Stomach (tissue), 19 donors: Measurements from ENCODE around the gene BLVRA. TPM values are rescaled to one million over a fixed set of nuclear protein-coding genes. Genes with fewer than 3 reads are reported as not detected.
"Not testable (repeated sequence)": the region's sequence is repeated elsewhere in the genome, so short reads cannot be mapped to it uniquely, and the experiment has no call there.

Experiments used
- DNase-seq, 2 donors: peaks; one replicate each; pipeline versions ENCODE4 v3.0.0 to v3.0.0-alpha.2; 2013 to 2019
- H3K27ac ChIP-seq, 5 donors: fragments of 200-600 bp in 4 of 5; sonication (generic) in 4 of 5; one replicate each; pipeline ENCODE4 v1.5.1; 2013 to 2019; ENCODE audit warnings: mild to moderate bottlenecking in 1 of 5, moderate library complexity in 1 of 5
- H3K27me3 ChIP-seq, 3 donors: fragments of 200-600 bp; sonication (generic); one replicate each; pipeline ENCODE4 v1.5.1; 2017 to 2019; ENCODE audit warnings: mixed run types in 1 of 3
- H3K36me3 ChIP-seq, 4 donors: fragments of 200-600 bp; sonication (generic); 1 replicate in 3 of 4; 2 replicates in 1 of 4; pipeline ENCODE4 v1.5.1; 2016 to 2019
- H3K4me1 ChIP-seq, 4 donors: fragments of 200-600 bp; sonication (generic); one replicate each; pipeline ENCODE4 v1.5.1; 2016 to 2019
- H3K4me3 ChIP-seq, 4 donors: fragments of 200-600 bp; sonication (generic) in 3 of 4; one replicate each; pipeline ENCODE4 v1.5.1; 2016 to 2019; ENCODE audit warnings: mild to moderate bottlenecking in 1 of 4
- H3K9me3 ChIP-seq, 4 donors: fragments of 200-600 bp; sonication (generic); one replicate each; pipeline ENCODE4 v1.5.1; 2016 to 2019
- EP300 ChIP-seq: sonication (generic); formaldehyde crosslinking; IDR thresholded peaks from one replicate; pipeline ENCODE4 v1.6.1; 2017; ENCODE audit warnings: antibody characterized with exemption
- POLR2A ChIP-seq, 4 donors: fragments of 450-650 bp; IDR thresholded peaks; one replicate each; pipeline ENCODE4 v1.6.1; 2016; ENCODE audit warnings: antibody characterized with exemption in 4 of 4, control low read depth in 2 of 4, mild to moderate bottlenecking in 1 of 4, moderate library complexity in 1 of 4
- POLR2AphosphoS5 ChIP-seq, 3 donors: sonication (generic); formaldehyde crosslinking; IDR thresholded peaks; one replicate each; pipeline ENCODE4 v1.6.1; 2016; ENCODE audit warnings: antibody characterized with exemption in 3 of 3
- WGBS, 5 donors: extraction: QIAGEN DNeasy Blood & Tissue Kit in 3 of 5; methylation state at CpG; one replicate each; pipeline versions ENCODE4 v1.1.5 to v1.1.7; 2013 to 2018; 5-methylcytosine and 5-hydroxymethylcytosine counted together
- intact Hi-C: fragments of 100-400 bp; cut with DNase I; formaldehyde crosslinking; loops from one replicate; pipeline ENCODE4 v1.15.1; 2023; ENCODE audit warnings: low total_unique reads
- long read RNA-seq, 10 donors: transcript quantifications; one replicate each; lab custom pipeline, GENCODE V29; 2026
- polyA plus RNA-seq, 3 donors: library from polyadenylated mRNA; stranded (reverse); fragments of 200-250 nt; gene quantifications; one replicate each; pipeline ENCODE4 v1.2.3, GENCODE V29; 2013
- total RNA-seq, 5 donors: library from RNA; depleted of rRNA; stranded (reverse); fragments of >200 nt; gene quantifications; one replicate each; pipeline versions ENCODE4 v1.1.0 to v1.2.3, GENCODE V29; 2014 to 2016
- TF ChIP-seq, protein P1 (sequence below), 7 experiments: fragments of 450-650 bp in 4 of 7; fragments of 200-600 bp in 3 of 7; sonication (generic) in 3 of 7; IDR thresholded peaks; one replicate each; pipeline ENCODE4 v1.5.1; 2016 to 2019; ENCODE audit warnings: antibody characterized with exemption in 7 of 7, control low read depth in 2 of 7, mild to moderate bottlenecking in 1 of 7
- donor health status: healthy with polysubstance abuse.
- donor health status: Bipolar disorder and iron deficiency.
- donor health status: healthy.

Gene BLVRA, protein sequence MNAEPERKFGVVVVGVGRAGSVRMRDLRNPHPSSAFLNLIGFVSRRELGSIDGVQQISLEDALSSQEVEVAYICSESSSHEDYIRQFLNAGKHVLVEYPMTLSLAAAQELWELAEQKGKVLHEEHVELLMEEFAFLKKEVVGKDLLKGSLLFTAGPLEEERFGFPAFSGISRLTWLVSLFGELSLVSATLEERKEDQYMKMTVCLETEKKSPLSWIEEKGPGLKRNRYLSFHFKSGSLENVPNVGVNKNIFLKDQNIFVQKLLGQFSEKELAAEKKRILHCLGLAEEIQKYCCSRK
- total RNA-seq (10 to 100 TPM; 15.2 to 52.7 (median 33.5) TPM), polyA plus RNA-seq (10 to 100 TPM; 44.6 to 67.1 (median 48.3) TPM)
- long read RNA-seq, donor 1, transcript BLVRA-201 (8 exons, 1,071 nt), result major isoform, 5 of 5 reads
- long read RNA-seq, donor 1, partial matches to known transcripts, result 0 of 5 reads
- long read RNA-seq, donor 1, other reads (novel, unspliced or antisense), result 0 of 5 reads
- long read RNA-seq, donor 2, transcript BLVRA-201 (8 exons, 1,071 nt), result major isoform, 7 of 7 reads
- long read RNA-seq, donor 2, partial matches to known transcripts, result 0 of 7 reads
- long read RNA-seq, donor 2, other reads (novel, unspliced or antisense), result 0 of 7 reads
- long read RNA-seq, donor 3, partial matches to known transcripts, result 0 of 4 reads
- long read RNA-seq, donor 3, other reads (novel, unspliced or antisense), result 0 of 4 reads
- long read RNA-seq, donor 4, result 0 reads
- long read RNA-seq, donor 5, transcript BLVRA-201 (8 exons, 1,071 nt), result major isoform, 13 of 14 reads
- long read RNA-seq, donor 5, partial matches to known transcripts, result 0 of 14 reads
- long read RNA-seq, donor 5, other reads (novel, unspliced or antisense), result 0 of 14 reads
- long read RNA-seq, donor 6, transcript BLVRA-201 (8 exons, 1,071 nt), result major isoform, 20 of 30 reads
- long read RNA-seq, donor 6, partial matches to known transcripts, result 7 of 30 reads
- long read RNA-seq, donor 6, other reads (novel, unspliced or antisense), result 0 of 30 reads
- long read RNA-seq, donor 7, transcript BLVRA-201 (8 exons, 1,071 nt), result major isoform, 16 of 17 reads
- long read RNA-seq, donor 7, partial matches to known transcripts, result 0 of 17 reads
- long read RNA-seq, donor 7, other reads (novel, unspliced or antisense), result 0 of 17 reads
- long read RNA-seq, donor 8, transcript BLVRA-201 (8 exons, 1,071 nt), result major isoform, 6 of 6 reads
- long read RNA-seq, donor 8, partial matches to known transcripts, result 0 of 6 reads
- long read RNA-seq, donor 8, other reads (novel, unspliced or antisense), result 0 of 6 reads
- long read RNA-seq, donor 9, transcript BLVRA-201 (8 exons, 1,071 nt), result major isoform, 5 of 6 reads
- long read RNA-seq, donor 9, partial matches to known transcripts, result 0 of 6 reads
- long read RNA-seq, donor 9, other reads (novel, unspliced or antisense), result 0 of 6 reads
- long read RNA-seq, donor 10, partial matches to known transcripts, result 0 of 2 reads
- long read RNA-seq, donor 10, other reads (novel, unspliced or antisense), result 0 of 2 reads

DNA sequence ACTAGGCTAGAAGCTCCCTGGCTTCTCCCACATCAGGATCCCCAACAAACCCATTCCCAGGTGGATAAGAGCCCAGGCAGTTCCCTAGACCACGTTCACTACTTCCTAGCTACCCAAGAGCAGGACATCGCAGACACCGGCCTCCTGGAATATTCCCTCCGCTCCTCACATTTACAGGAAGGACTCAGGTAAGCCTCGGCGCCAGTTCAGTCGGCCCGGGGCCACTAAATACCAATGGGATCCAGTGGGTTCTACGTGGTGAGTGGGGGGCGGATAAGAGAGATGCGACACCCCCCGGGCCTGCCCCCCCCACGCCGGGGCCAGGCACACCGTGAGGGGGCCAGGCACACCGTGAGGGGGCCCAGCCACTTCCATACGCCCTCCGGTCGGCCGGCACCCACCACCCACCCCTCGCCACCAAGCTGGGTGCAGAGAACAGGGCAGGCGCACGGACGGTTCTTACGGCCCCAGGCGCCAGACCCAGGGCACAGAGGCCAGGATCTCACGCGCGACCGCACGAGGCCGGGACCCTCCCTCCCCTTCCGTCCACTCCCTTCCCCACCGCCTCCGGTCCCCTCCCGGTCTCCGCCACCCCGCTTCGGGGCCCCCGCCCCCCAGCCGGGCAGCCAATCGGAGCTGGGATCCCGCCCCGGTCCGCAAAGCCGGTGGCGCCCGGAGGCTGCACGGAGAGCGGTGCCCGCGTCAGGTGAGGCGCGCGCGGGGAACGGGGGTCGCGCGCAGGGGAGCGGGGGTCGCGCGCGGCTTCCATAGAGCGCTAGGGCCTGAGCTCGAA lies at the start of gene BLVRA:
BLVRA (plus strand) TSS at position 652 of the 793 bp plus-strand sequence. CDS start 12,479 bp downstream, outside the sequence.
- Histone ChIP-seq H3K4me1 (peaks cover 5 to 35% (median 22%) of the 10 kb centered on the region in 4 donors), H3K27me3 (no peaks in the 10 kb centered on the region), H3K27ac (peak within 1 kb of the TSS; percentile 77 to 90 (median 78)), H3K4me3 (peak within 1 kb of the TSS; percentile 71 to 90 (median 84)), H3K36me3 (no peaks in the 10 kb centered on the region), H3K9me3 (no peaks in the 10 kb centered on the region)
- intact Hi-C loops, result loop anchor here (10.0 kb wide), 1 partner anchor 67 kb away; no protein-coding TSS in a partner anchor
- TF ChIP-seq POLR2A (IDR thresholded peaks at IDR 0.05) (no peak), POLR2AphosphoS5 (IDR thresholded peaks at IDR 0.05) (peak in 2 of 3 donors; percentile 21 to 80)
- WGBS, 5 donors, result 2 to 10% (median 4%) methylated on average over 9 to 67 of the region's 67 CpGs
- peak; percentile 68 to 88 for DNase-seq

DNA sequence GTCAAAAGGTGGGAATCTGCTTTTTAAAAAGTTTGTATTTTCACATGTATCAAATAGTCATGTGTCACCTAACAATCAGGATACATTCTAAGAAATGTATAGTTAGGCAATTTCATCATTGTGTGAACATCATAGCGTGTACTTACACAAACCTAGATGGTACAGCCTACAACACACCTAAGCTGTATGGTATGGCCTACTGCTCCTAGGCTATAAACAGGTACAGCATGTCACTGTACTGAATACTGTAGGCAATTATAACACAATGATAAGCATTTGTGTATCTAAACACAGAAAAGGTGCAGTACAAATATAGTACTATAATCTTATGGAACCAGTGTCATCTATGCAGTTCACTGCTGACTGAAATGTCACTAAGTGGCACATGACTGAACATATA lies 47.0 kb upstream of the BLVRA start:
- no peaks in the 10 kb centered on the region for H3K27me3 ChIP-seq
- 87 to 100% (median 94%) methylated on average over 1 of the region's 1 CpG for WGBS, 5 donors
- DNase-seq, result no peak
- peaks cover 0 to 6% (median 0%) of the 10 kb centered on the region in 4 donors for H3K4me1 ChIP-seq
- no peak overlapping the region for H3K4me3 ChIP-seq
- TF ChIP-seq EP300 (no peak), POLR2A (IDR thresholded peaks at IDR 0.05) (no peak), POLR2AphosphoS5 (IDR thresholded peaks at IDR 0.05) (no peak)
- TF ChIP-seq, protein P1, sequence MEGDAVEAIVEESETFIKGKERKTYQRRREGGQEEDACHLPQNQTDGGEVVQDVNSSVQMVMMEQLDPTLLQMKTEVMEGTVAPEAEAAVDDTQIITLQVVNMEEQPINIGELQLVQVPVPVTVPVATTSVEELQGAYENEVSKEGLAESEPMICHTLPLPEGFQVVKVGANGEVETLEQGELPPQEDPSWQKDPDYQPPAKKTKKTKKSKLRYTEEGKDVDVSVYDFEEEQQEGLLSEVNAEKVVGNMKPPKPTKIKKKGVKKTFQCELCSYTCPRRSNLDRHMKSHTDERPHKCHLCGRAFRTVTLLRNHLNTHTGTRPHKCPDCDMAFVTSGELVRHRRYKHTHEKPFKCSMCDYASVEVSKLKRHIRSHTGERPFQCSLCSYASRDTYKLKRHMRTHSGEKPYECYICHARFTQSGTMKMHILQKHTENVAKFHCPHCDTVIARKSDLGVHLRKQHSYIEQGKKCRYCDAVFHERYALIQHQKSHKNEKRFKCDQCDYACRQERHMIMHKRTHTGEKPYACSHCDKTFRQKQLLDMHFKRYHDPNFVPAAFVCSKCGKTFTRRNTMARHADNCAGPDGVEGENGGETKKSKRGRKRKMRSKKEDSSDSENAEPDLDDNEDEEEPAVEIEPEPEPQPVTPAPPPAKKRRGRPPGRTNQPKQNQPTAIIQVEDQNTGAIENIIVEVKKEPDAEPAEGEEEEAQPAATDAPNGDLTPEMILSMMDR (IDR thresholded peaks at IDR 0.05), result no peak
- peaks cover 0 to 4% (median 0%) of the 10 kb centered on the region in 4 donors for H3K36me3 ChIP-seq
- H3K27ac ChIP-seq, result no peak overlapping the region
- no peaks in the 10 kb centered on the region for H3K9me3 ChIP-seq
- intact Hi-C loops, result no loop called here

DNA sequence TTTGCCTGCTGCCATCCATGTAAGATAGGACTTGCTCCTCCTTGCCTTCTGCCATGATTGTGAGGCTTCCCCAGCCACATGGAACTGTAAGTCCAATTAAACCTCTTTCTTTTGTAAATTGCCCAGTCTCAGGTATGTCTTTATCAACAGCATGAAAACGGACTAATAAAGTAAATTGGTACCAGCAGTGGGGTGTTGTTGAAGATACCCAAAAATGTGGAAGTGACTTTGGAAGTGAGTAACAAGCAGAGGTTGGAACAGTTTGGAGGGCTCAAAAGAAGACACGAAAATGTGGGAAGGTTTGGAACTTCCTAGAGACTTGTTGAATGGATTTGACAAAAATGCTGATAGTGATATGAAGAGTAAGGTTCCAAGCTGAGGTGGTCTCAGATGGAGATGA lies 42.5 kb upstream of the BLVRA start:
- DNase-seq, H3K27me3 ChIP-seq, H3K27ac ChIP-seq, H3K36me3 ChIP-seq, H3K4me3 ChIP-seq, H3K4me1 ChIP-seq, intact Hi-C loops, H3K9me3 ChIP-seq: not testable (repeated sequence)
- WGBS, 5 donors, result 92 to 100% (median 94%) methylated on average over 2 of the region's 2 CpGs

- Histone ChIP-seq H3K4me3 (no peak overlapping the region), H3K27me3 (no peaks in the 10 kb centered on the region), H3K4me1 (peaks cover 0 to 10% (median 2%) of the 10 kb centered on the region in 4 donors), H3K9me3 (no peaks in the 10 kb centered on the region), H3K36me3 (peaks cover 0 to 4% (median 0%) of the 10 kb centered on the region in 4 donors), H3K27ac (no peak overlapping the region)
- intact Hi-C loops, result no loop called here
- no peak for DNase-seq
- WGBS, 5 donors, result 80 to 90% (median 81%) methylated on average over 2 of the region's 2 CpGs
- TF ChIP-seq POLR2AphosphoS5 (IDR thresholded peaks at IDR 0.05) (no peak), EP300 (no peak), POLR2A (IDR thresholded peaks at IDR 0.05) (no peak)
- TF ChIP-seq, protein P1 (IDR thresholded peaks at IDR 0.05), result no peak
Observed at GRCh38 chr7:43716598-43716997, 41.9 kb upstream of the BLVRA start.
